GDM1 (cell line): Measurements from ENCODE around the gene GALNT2.

Experiments
- DNase-seq: peaks from one replicate; lab custom pipeline; 2025; lab: John Stamatoyannopoulos, UW

GALNT2 gene

GRCh38 chr1:230212405-230212936 is 145.4 kb downstream of the GALNT2 start:
- DNase-seq: peak; percentile 57

DNA sequence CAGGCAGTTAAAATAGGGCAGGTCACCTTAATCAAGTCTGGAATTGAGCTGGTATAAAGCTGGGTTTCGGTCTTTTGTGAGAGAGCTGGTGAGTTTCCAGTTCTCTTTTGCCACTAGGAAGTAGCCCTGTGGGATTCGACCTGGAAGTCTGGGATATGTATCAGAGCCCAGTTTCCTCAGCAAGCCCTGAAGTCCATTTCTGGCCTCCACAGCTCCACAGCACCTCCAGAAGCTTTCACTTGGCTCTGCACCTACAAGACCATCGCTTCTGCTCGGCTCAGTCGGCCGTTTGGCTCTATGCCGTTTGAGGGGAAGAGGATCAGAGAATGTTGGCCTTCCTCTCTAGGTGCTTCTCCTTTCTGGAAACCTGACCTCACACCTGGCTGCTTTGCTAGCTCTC is 148.0 kb downstream of the GALNT2 start:
- DNase-seq: no peak

GRCh38 chr1:230215529-230215928 is 148.5 kb downstream of the GALNT2 start:
- DNase-seq: no peak

DNA sequence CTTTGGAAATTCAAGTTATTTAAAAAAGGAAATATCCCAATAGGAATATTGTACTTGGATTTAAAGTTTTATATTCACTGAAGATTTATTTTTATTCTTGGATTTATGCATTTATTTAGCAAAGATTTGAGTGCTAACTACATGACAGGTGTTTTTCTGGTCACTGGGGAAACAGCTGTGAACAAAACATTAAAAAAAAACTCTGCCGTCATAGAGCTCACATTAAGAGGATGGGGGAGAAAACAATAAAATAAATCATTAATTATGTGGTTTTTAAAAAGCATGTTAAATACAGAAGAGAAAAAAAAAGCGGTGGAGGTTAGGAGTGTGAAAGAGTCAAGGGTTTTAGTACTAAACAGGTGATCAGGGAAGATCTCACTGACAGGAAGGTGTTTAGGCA is 149.9 kb downstream of the GALNT2 start:
- no peak for DNase-seq

DNA sequence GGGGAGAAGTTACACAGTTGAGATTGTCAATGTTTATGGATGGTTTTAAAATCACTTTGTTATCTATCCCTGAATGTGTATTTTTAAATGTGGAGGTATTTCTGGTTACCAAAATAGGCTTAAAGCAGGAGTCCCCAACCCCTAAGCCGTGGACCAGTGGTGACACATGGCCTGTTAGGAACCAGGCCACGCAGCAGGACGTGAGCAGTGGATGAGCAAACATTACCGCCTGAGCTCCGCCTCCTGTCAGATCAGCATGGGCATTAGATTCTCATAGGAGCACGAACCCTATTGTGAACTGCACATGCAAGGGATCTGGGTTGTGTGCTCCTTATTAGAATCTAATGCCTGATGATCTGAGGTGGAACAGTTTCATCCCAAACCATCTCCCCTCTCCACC is 151.6 kb downstream of the GALNT2 start:
- no peak for DNase-seq

DNA sequence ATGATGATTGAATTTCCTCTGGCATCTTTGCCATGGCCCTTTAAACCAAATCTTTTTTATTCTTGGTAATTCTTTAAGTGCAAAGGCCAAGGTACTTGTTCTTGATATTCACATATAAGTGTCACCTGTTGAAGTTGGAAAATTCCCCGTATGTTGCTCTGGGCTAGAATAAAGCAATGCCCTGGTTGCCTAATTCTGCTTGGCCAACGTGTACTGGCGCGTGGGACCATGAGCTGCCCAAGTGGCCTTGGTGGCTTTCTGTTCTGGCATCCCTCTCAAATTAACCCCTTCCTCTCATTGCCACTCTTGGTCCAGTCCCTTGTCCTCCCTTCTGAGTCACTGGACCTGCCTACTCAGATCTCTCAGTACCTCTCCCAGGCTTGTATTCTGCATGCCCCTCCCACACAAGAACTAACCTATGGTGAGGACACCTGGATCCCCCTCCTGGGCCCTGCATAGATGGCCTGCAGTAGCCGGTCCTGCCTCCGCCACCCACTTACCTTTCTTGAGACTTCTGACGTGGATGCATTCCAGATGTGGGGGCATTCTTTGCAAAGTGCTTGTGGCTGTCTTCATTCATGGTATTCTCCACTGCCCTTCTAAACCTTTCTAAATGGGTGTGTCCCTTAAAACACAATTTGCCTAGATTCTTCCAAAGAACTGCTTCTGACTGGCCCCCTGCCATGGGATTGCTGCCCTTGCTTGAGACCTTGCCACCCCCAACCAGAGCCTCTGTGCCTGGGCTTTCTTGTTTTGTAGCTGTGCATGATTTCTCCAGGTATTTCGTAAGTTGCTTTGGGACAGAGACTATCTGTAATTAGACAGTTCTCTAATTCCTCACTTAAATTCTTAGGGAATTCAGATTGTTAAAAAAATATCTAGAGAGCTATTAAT is 152.4 kb downstream of the GALNT2 start:
- no peak for DNase-seq

DNA sequence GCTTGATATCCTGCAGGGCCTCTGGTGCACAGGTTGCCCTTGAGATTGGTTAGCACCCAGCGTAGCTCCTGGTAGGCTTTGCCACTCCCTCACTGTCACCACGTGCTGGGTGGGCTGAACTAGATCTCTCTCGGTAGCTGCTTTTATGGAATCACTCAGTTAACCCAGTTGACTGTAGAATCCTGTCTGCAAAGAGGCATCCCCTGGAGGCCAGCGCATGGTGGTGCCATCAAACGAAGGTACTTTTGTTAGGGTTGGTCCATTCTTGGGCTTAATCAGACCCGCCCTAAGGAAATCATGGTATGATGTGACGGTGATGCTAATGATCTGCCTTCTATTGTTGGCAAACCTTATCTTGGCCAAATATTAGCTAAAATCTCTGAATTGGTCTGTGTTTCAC is 153.4 kb downstream of the GALNT2 start:
- DNase-seq: no peak

DNA sequence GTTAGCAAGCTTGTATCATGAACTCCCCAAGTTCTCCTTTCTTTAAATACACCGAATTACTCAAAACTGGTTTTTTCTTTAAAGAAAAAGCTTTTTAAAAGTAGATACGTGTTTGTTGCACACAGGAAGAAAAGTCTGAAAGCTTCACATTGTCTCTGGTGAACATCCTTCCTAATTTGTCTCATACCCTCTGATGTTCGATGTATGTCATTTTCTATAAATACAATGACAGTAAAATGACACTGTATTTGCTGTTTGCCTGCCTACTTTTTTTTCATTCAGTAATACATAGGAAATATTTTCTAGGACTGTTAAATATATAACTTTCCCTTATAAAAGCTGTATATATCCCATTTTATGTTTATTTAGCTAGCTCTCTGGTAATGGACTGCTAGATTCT is 153.9 kb downstream of the GALNT2 start:
- no peak for DNase-seq

DNA sequence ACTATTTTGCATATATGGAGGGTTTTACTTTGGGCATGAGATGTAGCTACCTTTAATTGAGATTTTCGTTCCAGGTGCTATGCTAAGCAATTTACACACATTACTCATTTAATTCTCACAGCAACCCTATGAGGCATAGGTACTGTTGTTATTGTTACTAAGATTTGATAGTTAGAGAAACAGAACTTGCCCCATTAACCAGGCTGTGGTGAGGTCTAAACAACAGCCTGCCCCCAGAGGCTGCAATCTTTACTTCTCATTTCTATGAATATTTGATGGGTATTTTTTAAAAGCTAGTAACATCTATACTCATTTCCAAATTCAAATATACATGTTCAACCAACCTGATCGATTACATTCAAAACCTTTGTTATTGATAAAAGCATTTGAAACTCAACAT is 155.6 kb downstream of the GALNT2 start:
- no peak for DNase-seq

DNA sequence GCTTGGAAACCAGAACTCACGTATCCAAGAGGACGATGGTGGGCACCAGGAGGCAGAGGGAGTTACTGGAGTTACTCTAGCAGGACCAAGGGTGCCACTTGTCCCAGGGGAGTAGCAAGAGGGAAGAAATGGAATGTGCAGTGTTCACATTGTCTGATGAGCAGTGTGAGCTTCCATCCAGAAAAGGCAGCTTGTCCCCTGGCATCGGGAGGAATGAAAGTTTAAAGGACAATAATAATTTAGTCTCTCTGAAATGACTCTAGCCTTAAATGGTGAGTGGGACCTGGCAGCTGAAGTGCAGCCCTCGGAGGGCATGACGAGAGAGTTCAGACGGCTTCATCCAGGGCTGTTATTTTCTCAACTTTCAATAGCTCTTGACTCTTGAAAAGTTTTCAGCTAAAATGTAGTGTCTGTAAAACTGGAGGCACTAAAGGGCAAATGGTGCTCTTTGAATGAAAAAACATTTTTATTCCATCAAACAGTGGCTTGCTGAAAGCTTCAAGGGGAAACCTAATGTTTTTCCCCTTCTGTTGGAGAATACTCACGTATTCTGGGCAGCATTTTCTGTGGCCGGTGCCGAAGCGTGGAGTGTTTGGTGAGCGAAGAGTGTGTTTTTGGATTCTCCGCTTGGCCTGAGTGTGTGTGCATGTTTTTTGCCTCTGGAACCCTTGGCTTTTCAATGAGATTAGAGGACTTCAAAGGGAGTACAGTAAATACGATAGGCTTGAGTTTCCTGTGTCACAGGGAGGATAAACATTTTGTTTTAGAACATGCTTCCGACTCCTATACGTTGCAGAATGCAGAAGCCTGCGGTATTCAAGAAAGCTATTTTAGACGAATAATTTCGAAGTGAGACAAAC is 157.3 kb downstream of the GALNT2 start:
- no peak for DNase-seq

DNA sequence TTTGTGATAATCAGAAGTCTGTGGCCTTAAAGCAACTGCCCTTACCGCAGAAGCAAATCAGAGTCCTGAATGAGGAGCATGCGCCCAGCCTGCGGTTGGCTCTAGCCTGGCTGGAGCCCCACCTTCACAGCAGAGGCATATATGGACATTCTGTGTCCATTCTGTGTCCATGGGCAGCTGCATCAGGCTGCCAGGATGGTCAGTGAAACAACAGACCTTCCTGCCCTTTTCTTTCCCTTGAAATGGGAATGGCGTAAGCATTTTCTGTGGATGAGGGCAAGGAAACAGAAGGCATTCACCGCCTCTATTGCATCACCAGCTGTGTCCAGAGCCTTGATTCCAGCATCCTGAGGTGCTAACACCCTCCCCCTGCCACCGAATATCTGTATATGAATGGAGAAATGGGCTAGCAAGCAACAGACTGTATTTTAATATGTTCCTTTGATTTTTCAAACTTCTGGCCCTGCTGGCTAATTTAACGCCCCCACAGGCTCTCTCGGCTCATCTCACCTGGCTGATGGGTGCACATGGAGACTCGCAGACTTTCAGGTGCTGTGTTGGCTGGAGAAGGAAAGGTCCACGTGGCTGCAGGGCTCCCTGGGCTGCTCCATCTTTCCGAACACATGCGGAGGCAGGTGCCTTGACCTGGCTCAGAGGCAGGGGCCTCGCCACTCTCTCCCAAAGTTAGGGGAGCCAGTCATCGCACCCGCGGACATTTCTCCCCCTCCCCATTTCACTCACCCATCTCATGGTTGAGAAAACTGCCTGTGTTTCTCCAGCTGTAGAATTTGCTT is 159.2 kb downstream of the GALNT2 start:
- DNase-seq: no peak

DNA sequence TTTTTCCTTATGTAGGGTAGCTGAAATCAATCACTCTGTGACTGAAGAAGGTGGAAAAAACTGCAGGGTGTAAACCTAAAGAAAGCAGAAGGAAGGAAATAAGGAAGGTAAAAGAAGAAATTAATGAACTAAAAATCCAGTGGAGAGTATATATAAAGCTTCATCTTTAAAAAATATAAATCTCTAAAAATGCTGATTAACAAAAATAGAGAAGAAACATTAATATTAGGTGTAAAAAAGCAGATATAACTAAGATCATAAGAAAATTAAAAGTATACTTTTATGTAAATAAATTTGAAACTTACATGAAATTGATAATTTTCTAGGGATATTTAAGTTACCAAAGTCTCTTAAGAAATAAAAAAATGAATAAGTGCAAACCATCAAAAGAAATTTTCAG is 159.8 kb downstream of the GALNT2 start:
- DNase-seq: no peak

DNA sequence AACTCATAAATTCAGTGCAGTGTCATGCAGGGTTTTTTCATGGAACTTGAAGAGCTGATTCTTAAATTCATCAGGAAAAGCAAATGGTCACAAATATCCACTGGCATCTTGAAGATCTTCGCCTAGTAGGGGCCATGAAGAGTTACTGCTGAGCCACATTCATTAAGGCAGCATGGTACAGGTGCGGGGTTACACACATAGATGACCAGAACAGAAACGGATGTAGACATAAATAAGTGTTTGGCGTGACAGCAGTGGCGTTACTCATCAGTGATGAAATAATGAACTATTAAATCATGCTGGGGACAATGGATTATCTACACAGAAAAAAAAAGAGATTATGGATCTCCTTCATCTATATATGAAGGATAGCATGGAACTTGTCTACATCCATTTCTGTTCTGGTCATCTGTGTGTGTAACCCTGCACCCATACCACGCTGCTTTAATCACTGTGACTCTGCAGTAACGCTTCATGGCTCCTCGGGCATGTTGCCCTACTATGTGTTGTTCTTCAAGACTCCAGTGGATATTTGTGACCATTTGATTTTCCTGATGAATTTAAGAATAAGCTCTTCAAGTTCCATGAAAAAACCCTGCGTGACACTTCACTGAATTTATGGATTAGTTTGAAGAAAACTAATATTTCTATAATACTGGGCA is 161.3 kb downstream of the GALNT2 start:
- no peak for DNase-seq

GRCh38 chr1:230230273-230230672 is 163.2 kb downstream of the GALNT2 start:
- DNase-seq: no peak

GRCh38 chr1:230230948-230231773 is 164.1 kb downstream of the GALNT2 start:
- no peak for DNase-seq

DNA sequence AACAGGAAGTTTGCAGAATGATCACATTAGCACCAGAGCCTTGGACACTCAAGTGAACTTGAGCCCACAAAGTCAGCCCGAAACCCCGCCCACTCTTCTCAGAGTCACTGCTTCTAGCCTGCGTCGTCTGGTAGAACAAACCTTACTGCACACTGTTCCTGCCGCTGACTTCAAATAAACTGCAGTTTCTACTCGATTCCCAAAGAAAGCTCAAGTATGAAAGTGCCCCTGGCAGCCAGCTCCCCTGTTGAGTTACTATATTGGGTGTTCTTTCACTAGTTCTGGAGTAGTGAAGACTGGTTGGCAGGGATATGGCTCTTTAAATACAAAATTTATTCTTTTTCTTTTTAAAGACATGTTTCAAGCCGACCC is 164.7 kb downstream of the GALNT2 start:
- DNase-seq: no peak

GRCh38 chr1:230232371-230232771 is 165.3 kb downstream of the GALNT2 start:
- DNase-seq: no peak

DNA sequence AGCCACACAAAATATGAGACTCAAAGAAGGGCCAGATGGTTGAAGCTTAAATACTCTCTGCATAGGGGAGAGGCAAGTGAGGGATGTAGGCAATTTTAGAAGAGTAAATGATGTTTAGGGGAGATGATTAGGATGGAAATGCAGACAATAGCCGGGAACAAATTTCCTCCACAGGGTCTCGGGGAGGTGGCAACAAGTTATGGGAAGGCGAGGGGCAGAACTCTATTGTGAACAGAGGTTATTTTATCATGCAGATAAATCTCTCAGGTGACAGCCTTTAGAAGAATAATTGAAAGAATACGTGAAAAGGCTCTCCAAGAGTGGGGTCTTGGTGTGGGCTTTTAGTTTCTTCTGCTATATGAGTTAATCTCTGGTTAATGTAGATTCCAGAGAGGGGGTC is 166.7 kb downstream of the GALNT2 start:
- DNase-seq: no peak

DNA sequence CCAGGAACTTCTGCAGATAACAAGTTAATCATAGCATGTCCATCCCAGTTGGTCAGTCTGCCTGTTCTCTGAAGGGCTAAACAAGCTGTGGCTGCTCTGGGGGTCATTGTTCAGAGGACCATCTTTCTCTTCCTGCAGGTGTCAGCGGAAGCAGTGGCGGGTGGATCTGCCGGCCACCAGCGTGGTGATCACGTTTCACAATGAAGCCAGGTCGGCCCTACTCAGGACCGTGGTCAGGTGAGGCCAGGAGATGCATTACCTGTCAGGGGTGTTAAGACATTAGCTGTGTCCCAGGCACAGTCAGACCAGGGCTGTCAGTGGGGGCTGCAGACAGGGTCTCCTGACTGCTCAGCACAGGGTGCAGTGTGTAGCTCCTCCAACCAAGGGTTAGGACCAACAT is 168.8 kb downstream of the GALNT2 start:
- no peak for DNase-seq

DNA sequence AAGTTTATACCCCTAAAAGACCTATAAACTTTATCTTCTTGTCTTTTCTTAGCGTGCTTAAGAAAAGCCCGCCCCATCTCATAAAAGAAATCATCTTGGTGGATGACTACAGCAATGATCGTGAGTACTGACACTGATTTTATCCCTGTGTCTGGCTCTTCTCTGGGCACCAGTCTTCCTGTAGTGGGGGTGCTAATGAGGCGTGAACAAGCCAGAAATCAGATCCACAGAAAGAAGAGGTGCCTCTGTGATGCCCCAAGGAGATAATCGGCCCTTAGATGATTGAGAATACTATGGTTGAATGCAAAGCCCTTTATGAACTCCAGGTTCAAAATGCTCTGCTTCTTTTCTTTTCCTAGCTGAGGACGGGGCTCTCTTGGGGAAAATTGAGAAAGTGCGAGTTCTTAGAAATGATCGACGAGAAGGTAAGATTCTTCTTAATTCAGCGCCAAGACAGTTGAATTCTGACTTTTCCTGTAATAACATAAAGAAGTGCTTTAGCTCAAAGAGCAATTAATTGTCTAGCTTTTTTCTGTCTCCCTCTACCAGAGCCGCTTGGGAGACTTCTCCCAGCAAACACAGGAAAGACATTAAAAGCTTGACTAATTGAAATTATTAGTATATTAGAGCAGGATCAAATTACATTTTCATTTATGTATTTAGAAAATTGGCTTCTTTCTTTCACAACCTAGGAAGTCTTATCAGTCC is 169.4 kb downstream of the GALNT2 start:
- no peak for DNase-seq
